GM18511 (cell line): ENCODE results near the gene NRCAM.

ENCODE experiments used
- ATAC-seq: cut with Tn5 transposase; IDR thresholded peaks from one replicate; pipeline ENCODE4 v1.9.1; 2021; ENCODE audit warnings: mild to moderate bottlenecking, moderate library complexity; ENCODE audit not compliant: unreplicated experiment

NRCAM gene

DNA sequence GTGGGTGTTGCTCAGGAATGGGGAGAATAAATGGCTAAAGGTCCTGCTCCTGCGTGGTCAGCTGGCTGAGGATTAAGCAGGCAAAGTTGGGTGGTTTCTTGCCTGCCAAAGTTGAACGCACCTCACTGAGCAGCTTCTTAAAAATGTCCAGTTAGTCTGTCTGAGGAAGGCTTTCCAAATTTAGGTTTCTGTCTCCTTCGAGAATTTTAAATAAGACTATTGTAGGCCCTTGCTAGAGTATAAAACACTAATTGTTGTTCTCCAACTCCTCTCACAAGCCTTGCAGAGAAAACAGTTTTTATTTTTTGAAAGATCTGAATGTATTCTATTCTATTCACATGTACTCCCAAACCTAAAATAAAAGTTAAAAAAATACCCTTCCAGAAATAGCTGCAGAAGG lies 204.1 kb downstream of the NRCAM start:
- ATAC-seq, result no peak

- ATAC-seq, result no peak
These were observed 204.5 kb downstream of the NRCAM start for GRCh38 chr7:108251700-108252099.

- ATAC-seq, result no peak
These were observed 206.8 kb downstream of the NRCAM start for GRCh38 chr7:108249453-108249852.

DNA sequence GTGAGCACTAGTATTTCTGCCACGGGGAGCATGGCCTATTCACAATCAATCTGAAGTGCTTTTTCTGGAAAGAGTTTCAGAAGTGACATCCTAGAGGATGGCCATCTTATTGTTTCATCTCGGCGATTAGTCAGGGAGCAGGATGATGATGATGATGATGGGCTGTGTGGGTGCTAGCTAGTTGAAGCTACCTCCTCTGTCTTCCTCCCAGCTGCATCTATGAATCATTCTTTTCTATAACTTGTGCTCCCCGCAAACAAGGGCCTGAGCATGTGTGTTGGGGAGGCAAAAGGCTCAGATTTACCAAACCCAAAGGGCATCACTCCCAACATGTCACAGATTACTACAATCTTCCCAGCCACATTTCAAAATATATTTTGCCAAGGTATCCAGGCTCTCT lies 207.4 kb downstream of the NRCAM start:
- ATAC-seq, result no peak

- no peak for ATAC-seq
These were observed 207.8 kb downstream of the NRCAM start for GRCh38 chr7:108248418-108248817.

- ATAC-seq, result no peak
These were observed 208.6 kb downstream of the NRCAM start for GRCh38 chr7:108247614-108248013.

- peak; percentile 91 for ATAC-seq
These were observed 209.9 kb downstream of the NRCAM start for GRCh38 chr7:108246227-108246837.

GRCh38 chr7:108245523-108246226 lies 210.6 kb downstream of the NRCAM start:
- no peak for ATAC-seq

GRCh38 chr7:108244110-108244509 lies 212.1 kb downstream of the NRCAM start:
- no peak for ATAC-seq

GRCh38 chr7:108239501-108240225 lies 216.6 kb downstream of the NRCAM start:
- ATAC-seq, result no peak

DNA sequence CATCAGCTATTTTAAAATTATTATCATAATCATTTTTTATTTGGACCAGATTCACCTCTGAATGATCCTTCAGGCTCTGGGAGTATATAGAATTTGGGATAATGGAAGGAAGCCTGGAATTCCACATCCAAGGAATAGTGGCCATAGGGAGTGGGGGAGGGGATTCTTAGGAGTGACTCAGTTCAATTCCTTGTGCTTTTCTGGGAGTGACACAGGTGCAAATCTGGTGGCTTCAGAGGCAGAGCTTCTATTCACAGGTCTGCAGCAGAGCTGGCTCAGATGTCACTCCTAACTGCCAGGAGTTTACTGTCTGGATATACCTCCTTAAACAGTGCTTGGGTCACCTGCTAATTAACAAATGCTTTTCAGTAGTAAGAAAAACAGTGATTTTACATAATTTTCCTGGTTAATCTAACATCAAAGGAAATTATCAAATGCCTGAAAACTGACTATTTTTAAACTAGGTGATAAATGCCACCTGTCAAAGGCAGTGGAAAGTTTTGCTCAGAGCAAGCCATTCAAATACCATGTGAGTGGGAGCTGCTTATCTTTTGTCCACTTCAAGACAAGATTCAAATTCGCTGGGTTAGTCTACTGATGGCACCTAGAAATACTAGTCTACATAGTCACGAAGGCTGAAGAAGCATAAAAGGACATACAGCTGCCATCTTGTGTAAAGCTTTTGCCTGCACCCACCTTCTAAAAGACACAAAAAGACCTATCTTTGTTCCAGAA lies 219.4 kb downstream of the NRCAM start:
- ATAC-seq, result no peak

DNA sequence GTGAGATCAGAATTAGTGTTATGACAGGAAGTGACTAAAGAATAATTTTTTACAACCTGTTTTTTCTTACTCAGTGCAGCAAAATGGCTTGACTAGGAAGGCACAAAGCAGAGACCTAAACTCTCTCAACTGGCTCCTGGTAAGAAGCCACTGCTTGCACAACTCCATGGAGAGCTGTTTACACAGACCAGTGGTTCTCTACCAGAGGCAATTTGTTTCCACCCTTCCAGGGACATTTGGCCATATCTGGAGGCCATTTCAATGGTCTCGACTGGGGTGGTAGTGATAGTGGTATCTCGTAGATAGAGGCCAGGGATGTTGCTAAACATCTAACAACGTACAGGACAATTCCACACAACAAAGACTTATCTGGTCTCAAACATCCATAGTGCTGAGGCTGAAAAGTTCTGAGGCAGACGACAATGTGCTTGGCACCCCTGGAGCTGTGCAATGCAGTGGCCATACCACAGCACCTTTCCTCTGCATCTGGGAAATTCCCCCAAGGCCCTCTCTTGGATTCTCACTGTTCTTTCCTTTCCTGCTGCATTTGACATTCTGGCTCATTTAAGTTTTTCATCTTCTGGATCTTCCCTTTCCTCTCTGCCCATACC lies 220.7 kb downstream of the NRCAM start:
- ATAC-seq, result no peak

GRCh38 chr7:108234971-108235450 lies 221.2 kb downstream of the NRCAM start:
- no peak for ATAC-seq

GRCh38 chr7:108234281-108234680 lies 222.0 kb downstream of the NRCAM start:
- no peak for ATAC-seq

DNA sequence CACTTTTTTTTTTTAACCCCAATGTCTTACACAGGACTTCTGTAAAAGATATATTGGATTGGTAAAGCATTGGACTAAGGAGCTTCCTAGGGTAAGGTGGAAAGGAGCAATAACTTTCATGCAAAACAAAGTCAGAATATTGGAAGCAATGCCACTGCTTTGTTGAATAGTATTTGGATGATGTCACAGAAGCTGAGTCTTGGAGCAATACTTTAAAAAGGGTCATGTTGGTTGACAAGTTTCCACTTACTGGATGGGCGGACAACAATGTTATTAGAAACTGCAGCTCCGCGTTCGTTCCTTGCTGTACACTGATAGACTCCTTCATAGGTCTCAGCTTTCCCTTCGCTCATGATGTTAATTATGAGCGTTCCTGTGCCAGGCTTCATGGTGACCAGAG lies 224.2 kb downstream of the NRCAM start:
- no peak for ATAC-seq

DNA sequence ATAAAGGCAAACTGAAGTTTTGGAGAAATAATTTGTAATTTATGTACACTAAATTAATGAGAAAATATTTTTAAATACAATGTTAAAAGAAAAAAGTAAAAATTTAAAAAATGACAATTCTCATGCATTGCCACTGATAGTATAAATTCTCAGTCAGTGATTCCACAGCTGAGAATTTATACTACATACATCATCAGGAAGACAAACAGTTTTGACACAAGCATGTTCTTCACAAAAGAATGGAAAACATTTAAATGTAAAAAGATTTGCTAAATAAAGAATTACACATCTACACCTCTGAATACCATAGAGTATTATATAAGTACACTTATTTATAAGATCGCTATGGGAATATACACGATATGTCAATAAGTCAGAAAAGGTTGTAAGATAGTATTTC lies 225.0 kb downstream of the NRCAM start:
- no peak for ATAC-seq

DNA sequence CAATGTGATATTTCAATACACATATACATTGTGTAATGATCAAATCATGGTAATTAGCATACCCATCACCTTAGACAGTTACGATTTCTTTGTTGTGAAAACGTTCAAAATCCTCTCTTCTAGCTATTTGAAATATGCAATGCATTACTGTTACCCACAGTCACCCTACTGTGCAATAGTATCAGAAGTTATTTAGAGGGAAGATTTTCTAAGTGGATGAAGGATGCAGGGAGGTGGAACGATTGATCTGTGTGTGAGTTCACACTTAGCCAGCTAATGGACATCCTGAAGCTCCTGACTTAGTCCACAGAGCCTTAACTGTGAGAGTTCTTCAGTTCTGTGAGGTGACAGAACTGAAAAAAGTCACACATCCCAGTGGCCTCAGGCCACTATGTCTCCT lies 228.9 kb downstream of the NRCAM start:
- ATAC-seq, result no peak

DNA sequence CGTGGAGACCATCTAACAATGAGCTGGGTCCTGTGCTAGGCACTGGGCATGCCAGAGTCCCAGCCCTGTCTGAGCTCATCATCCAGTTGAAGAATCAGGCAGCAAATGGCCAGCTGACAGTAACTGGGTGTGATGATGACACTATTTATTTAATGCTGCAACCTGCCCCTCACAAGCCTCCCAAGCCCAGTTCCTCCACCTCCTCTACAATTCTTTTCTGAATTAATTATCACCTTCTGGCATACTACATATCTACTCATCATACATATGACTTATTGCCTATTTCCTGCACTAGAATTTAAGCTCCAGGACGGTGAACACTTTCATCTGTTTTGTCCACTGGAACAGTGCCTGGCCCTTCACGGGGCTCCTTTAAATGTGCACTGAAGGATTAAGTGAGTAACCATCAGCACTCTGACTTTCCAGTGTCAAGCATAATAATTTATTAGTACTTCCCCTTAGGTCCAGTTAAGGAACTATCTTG lies 229.4 kb downstream of the NRCAM start:
- ATAC-seq, result no peak

GRCh38 chr7:108225531-108226181 lies 230.6 kb downstream of the NRCAM start:
- ATAC-seq, result no peak

DNA sequence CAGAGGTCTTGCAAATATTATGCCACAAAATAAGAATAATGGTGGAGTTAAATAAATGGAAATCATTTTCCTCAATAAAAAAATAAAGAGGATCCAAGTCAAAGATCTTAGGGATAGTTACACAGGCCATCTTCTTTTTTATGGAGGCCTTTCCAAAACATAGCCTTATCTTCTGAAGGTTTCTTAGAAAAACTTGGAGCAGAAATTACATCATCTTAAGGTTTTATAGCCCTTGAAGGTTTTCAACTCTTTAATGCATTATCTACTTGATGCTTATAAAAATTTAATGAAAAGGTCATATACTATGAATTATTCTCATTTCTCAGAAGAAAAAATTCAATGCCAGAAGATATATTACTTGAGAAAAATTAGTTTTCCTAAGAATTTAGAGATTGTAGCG lies 231.8 kb downstream of the NRCAM start:
- no peak for ATAC-seq
